HCT116 (cell line): ENCODE data around the gene AUTS2. TPM values are rescaled to one million over a fixed set of nuclear protein-coding genes. Genes with fewer than 3 reads are reported as not detected.

Experiments used
- ATAC-seq: fragments of 200-7000 bp; cut with Tn5 transposase; 2 replicates; pipeline ENCODE4 v1.9.1; 2020; ENCODE audit warnings: mild to moderate bottlenecking, moderate library complexity
- BruUV-seq: library from RNA; stranded (reverse); fragments of 400-500 nt; replicated peaks from 2 replicates; lab custom pipeline; 2021; lab: Mats Ljungman, UMichigan
- CTCF ChIA-PET: fragments of 300-600 bp; sonication (Branson Sonifier 250); formaldehyde crosslinking; loops from one replicate; lab custom pipeline; 2021; ENCODE audit warnings: antibody characterized with exemption; lab: Charles Lee
- POLR2A ChIA-PET: fragments of 300-600, 350-600 bp; sonication (Branson Sonifier 250); formaldehyde crosslinking; loops from one replicate; lab custom pipeline; 2021; ENCODE audit warnings: antibody characterized with exemption; lab: Charles Lee
- RAD21 ChIA-PET, 2 experiments: fragments of 300-600 bp; sonication (Branson Sonifier 250); formaldehyde crosslinking; loops; one replicate each; lab custom pipeline; 2023; ENCODE audit warnings: low total read pairs in 2 of 2; ENCODE audit not compliant: uncharacterized antibody in 2 of 2, unreplicated experiment in 2 of 2, low non-redundant PET in 1 of 2; lab: Charles Lee
- DNase-seq: peaks from one replicate; pipeline ENCODE4 v3.0.0-alpha.2; 2010; ENCODE audit warnings: low read depth, low spot score
- H2AFZ ChIP-seq: fragments of 200-600 bp; shearing (Covaris generic), sonication (generic); 2 replicates; pipeline ENCODE4 v1.6.1; 2017; ENCODE audit warnings: low read depth, mixed run types, mixed read lengths, antibody characterized with exemption, low read length; ENCODE audit not compliant: poor library complexity, severe bottlenecking
- H3K27ac ChIP-seq: 2 replicates; pipeline ENCODE4 v1.5.1; 2012; ENCODE audit warnings: low read depth, low read length
- H3K27me3 ChIP-seq: fragments of 200-600 bp; sonication (generic); 2 replicates; pipeline ENCODE4 v1.6.1; 2016; ENCODE audit warnings: mixed run types, low read length, mixed read lengths; ENCODE audit not compliant: insufficient read depth
- H3K36me3 ChIP-seq, 2 experiments: fragments of 200-500 bp in 1 of 2; fragments of 200-600 bp in 1 of 2; sonication (Bioruptor generic) in 1 of 2; sonication (generic) in 1 of 2; 2 replicates each; pipeline versions ENCODE4 v1.5.1 to v1.6.1; 2014 to 2016; ENCODE audit warnings: low read length in 2 of 2, inconsistent platforms in 1 of 2, mixed read lengths in 1 of 2, mixed run types in 1 of 2; ENCODE audit not compliant: insufficient read depth in 2 of 2, control insufficient read depth in 1 of 2
- H3K4me1 ChIP-seq, 2 experiments: fragments of 200-600 bp in 1 of 2; sonication (generic) in 1 of 2; 2 replicates each; pipeline versions ENCODE4 v1.5.1 to v1.6.1; 2012 to 2017; ENCODE audit warnings: low read length in 2 of 2, inconsistent platforms in 1 of 2, mild to moderate bottlenecking in 1 of 2, mixed read lengths in 1 of 2, mixed run types in 1 of 2, moderate library complexity in 1 of 2; ENCODE audit not compliant: insufficient read depth in 2 of 2, control insufficient read depth in 1 of 2
- H3K4me2 ChIP-seq: fragments of 200-600 bp; sonication (generic); 2 replicates; pipeline ENCODE4 v1.6.1; 2017; ENCODE audit warnings: mixed run types, low read length, mixed read lengths
- H3K4me3 ChIP-seq, 2 experiments: fragments of 200-600 bp in 1 of 2; sonication (generic) in 1 of 2; replicated peaks in 1 of 2; 2 replicates each; pipeline ENCODE4 v1.5.1; 2011 to 2016; ENCODE audit warnings: low read length in 2 of 2, control low read depth in 1 of 2, low read depth in 1 of 2, mild to moderate bottlenecking in 1 of 2, mixed read lengths in 1 of 2, mixed run types in 1 of 2
- H3K79me2 ChIP-seq: fragments of 200-600 bp; sonication (generic); 2 replicates; pipeline ENCODE4 v1.6.1; 2017; ENCODE audit warnings: mild to moderate bottlenecking, mixed run types, low read length, moderate library complexity, mixed read lengths; ENCODE audit not compliant: insufficient read depth
- H3K9ac ChIP-seq: fragments of 200-600 bp; sonication (generic); 2 replicates; pipeline ENCODE4 v1.6.1; 2016; ENCODE audit warnings: low read length, mixed read lengths
- H3K9me2 ChIP-seq: fragments of 200-600 bp; sonication (generic), shearing (Covaris generic); 2 replicates; pipeline ENCODE4 v1.6.1; 2017; ENCODE audit warnings: mixed run types, mild to moderate bottlenecking, moderate library complexity; ENCODE audit not compliant: insufficient read depth
- H3K9me3 ChIP-seq, 2 experiments: fragments of 200-500 bp in 1 of 2; fragments of 200-600 bp in 1 of 2; sonication (Bioruptor generic) in 1 of 2; sonication (generic) in 1 of 2; 2 replicates each; pipeline ENCODE4 v1.6.1; 2014 to 2017; ENCODE audit warnings: low read length in 2 of 2, mixed read lengths in 2 of 2, inconsistent platforms in 1 of 2, low read depth in 1 of 2, mild to moderate bottlenecking in 1 of 2, mixed run types in 1 of 2, moderate library complexity in 1 of 2; ENCODE audit not compliant: control insufficient read depth in 1 of 2, insufficient read depth in 1 of 2
- H4K20me1 ChIP-seq: fragments of 200-600 bp; sonication (generic), shearing (Covaris generic); 2 replicates; pipeline ENCODE4 v1.6.1; 2017; ENCODE audit warnings: mixed run types, mild to moderate bottlenecking, moderate library complexity; ENCODE audit not compliant: insufficient read depth
- ATF3 ChIP-seq: IDR thresholded peaks from 2 replicates; pipeline ENCODE4 v1.6.1; 2012
- ELF1 ChIP-seq: IDR thresholded peaks from 2 replicates; pipeline ENCODE4 v1.6.1; 2012; ENCODE audit warnings: low read depth, borderline replicate concordance
- FOSL1 ChIP-seq: IDR thresholded peaks from 2 replicates; pipeline ENCODE4 v1.6.1; 2012; ENCODE audit warnings: low read depth
- MAX ChIP-seq: IDR thresholded peaks from 2 replicates; pipeline ENCODE4 v1.6.1; 2012
- POLR2AphosphoS5 ChIP-seq: IDR thresholded peaks from 2 replicates; pipeline ENCODE4 v1.6.1; 2011; ENCODE audit warnings: mild to moderate bottlenecking, low read depth, low read length, moderate library complexity
- RAD21 ChIP-seq: IDR thresholded peaks from 2 replicates; pipeline ENCODE4 v1.6.1; 2012; ENCODE audit warnings: low read depth, mild to moderate bottlenecking
- SIN3A ChIP-seq: IDR thresholded peaks from 2 replicates; pipeline ENCODE4 v1.6.1; 2012; ENCODE audit warnings: low read depth
- SRF ChIP-seq: IDR thresholded peaks from 2 replicates; pipeline ENCODE4 v1.6.1; 2012; ENCODE audit warnings: low read depth
- TCF7L2 ChIP-seq: IDR thresholded peaks from 2 replicates; pipeline ENCODE4 v1.7.0; 2011; ENCODE audit warnings: borderline replicate concordance, inconsistent platforms; ENCODE audit not compliant: insufficient read depth, insufficient read length; ENCODE audit errors: extremely low read depth
- ZFX ChIP-seq: fragments of 450-650 bp; IDR thresholded peaks from 2 replicates; pipeline ENCODE4 v1.6.1; 2017
- intact Hi-C: fragments of 100-400 bp; cut with micrococcal nuclease; formaldehyde crosslinking; loops from 2 replicates; pipeline ENCODE4 v1.10.0; 2022
- total RNA-seq: library from RNA; stranded (reverse); gene quantifications from one replicate; pipeline ENCODE4 v1.2.1, GENCODE V29; 2021; ENCODE audit not compliant: unreplicated experiment
- TF ChIP-seq, protein P1 (sequence below): IDR thresholded peaks from 2 replicates; pipeline ENCODE4 v1.6.1; 2012; ENCODE audit warnings: low read depth

Gene AUTS2
- total RNA-seq, 1 experiment from 2014 or later, result 0.93 TPM

- no peak for TF ChIP-seq RAD21
- TF ChIP-seq TCF7L2, result no peak
- TF ChIP-seq ATF3, result no peak
- TF ChIP-seq ELF1, result no peak
- TF ChIP-seq, protein P1, sequence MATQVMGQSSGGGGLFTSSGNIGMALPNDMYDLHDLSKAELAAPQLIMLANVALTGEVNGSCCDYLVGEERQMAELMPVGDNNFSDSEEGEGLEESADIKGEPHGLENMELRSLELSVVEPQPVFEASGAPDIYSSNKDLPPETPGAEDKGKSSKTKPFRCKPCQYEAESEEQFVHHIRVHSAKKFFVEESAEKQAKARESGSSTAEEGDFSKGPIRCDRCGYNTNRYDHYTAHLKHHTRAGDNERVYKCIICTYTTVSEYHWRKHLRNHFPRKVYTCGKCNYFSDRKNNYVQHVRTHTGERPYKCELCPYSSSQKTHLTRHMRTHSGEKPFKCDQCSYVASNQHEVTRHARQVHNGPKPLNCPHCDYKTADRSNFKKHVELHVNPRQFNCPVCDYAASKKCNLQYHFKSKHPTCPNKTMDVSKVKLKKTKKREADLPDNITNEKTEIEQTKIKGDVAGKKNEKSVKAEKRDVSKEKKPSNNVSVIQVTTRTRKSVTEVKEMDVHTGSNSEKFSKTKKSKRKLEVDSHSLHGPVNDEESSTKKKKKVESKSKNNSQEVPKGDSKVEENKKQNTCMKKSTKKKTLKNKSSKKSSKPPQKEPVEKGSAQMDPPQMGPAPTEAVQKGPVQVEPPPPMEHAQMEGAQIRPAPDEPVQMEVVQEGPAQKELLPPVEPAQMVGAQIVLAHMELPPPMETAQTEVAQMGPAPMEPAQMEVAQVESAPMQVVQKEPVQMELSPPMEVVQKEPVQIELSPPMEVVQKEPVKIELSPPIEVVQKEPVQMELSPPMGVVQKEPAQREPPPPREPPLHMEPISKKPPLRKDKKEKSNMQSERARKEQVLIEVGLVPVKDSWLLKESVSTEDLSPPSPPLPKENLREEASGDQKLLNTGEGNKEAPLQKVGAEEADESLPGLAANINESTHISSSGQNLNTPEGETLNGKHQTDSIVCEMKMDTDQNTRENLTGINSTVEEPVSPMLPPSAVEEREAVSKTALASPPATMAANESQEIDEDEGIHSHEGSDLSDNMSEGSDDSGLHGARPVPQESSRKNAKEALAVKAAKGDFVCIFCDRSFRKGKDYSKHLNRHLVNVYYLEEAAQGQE, result no peak
- no peak for TF ChIP-seq POLR2AphosphoS5
- TF ChIP-seq SIN3A, result no peak
- TF ChIP-seq SRF, result no peak
- no peak for TF ChIP-seq ZFX
- no peak for TF ChIP-seq FOSL1
These were observed 336.8 kb downstream of the AUTS2 start (continued) for GRCh38 chr7:69935107-69935506.

DNA sequence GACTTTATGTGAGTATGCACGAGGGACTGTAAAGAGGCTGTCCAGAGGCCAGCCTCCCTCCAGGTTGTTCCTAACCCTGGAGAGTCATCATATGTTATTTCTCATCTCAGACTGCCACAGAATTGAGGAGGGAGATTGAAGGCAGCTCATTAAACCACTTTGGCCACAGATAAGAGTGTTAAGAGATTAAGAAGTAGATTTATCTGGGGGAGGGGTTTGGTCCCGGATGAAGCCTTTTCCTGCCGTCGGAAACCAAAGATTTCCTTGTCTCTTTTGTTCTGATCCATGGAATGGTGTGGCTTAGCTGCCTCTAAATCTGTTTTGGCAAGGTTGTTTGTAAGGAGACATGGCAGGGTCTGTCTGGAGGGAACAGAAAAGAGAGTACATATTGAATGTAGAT is 338.8 kb downstream of the AUTS2 start:
- ATAC-seq, result no peak

More for the DNA sequence above, 338.8 kb downstream of the AUTS2 start:
- ChIA-PET CTCF (no interaction called here), RAD21 (no interaction called here), POLR2A (no interaction called here)
- Histone ChIP-seq H3K4me3 (no peak overlapping the region), H3K4me2 (no peak overlapping the region), H4K20me1 (no peaks in the 10 kb centered on the region), H2AFZ (no peak overlapping the region), H3K79me2 (no peaks in the 10 kb centered on the region), H3K27me3 (no peaks in the 10 kb centered on the region), H3K9me2 (no peaks in the 10 kb centered on the region), H3K27ac (no peak overlapping the region), H3K9me3 (peaks cover 3 to 20% of the 10 kb centered on the region in 2 experiments; a peak in 2 of 4 replicates), H3K9ac (no peak overlapping the region), H3K4me1 (no peaks in the 10 kb centered on the region), H3K36me3 (no peaks in the 10 kb centered on the region; a peak in 1 of 4 replicates)
- no peak for DNase-seq
- TF ChIP-seq MAX, result no peak
- TF ChIP-seq, protein P1, result no peak
- TF ChIP-seq TCF7L2, result no peak
- no TSS peak for BruUV-seq
- intact Hi-C loops, result no loop called here
